ENCODE measurements around the gene CHCHD1.

Gene CHCHD1

GRCh38 chr10:73796766-73797165, 14.9 kb downstream of the CHCHD1 start:
- TF ChIP-seq CTCF (IDR thresholded peaks at IDR 0.05): no peak
- no peak for TF ChIP-seq ZFX (IDR thresholded peaks at IDR 0.05; ENCODE audit: borderline replicate concordance)

GRCh38 chr10:73797324-73798025, 15.6 kb downstream of the CHCHD1 start:
- no peak for TF ChIP-seq ZFX (IDR thresholded peaks at IDR 0.05; ENCODE audit: borderline replicate concordance)
- H3K27ac ChIP-seq: no peak overlapping the region

More at GRCh38 chr10:73796766-73797165, 14.9 kb downstream of the CHCHD1 start:
- H3K27ac ChIP-seq: no peak overlapping the region

- no peak overlapping the region for H3K27ac ChIP-seq
- no peak for TF ChIP-seq CTCF (IDR thresholded peaks at IDR 0.05)
- TF ChIP-seq ZFX (IDR thresholded peaks at IDR 0.05; ENCODE audit: borderline replicate concordance): no peak
Measured at GRCh38 chr10:73798087-73798486, 16.2 kb downstream of the CHCHD1 start.

GRCh38 chr10:73798927-73799560, 17.2 kb downstream of the CHCHD1 start:
- TF ChIP-seq CTCF (IDR thresholded peaks at IDR 0.05): no peak
- no peak for TF ChIP-seq ZFX (IDR thresholded peaks at IDR 0.05; ENCODE audit: borderline replicate concordance)
- H3K27ac ChIP-seq: 0 out of 2 replicates have a peak overlapping the region, but pooled peaks have one; percentile 19

- 0 out of 2 replicates have a peak overlapping the region, but pooled peaks have one; percentile 5 for H3K27ac ChIP-seq
- no peak for TF ChIP-seq CTCF (IDR thresholded peaks at IDR 0.05)
- no peak for TF ChIP-seq ZFX (IDR thresholded peaks at IDR 0.05; ENCODE audit: borderline replicate concordance)
Measured at GRCh38 chr10:73799899-73800559, 18.2 kb downstream of the CHCHD1 start.

GRCh38 chr10:73800560-73801252, 18.9 kb downstream of the CHCHD1 start:
- no peak for TF ChIP-seq CTCF (IDR thresholded peaks at IDR 0.05)
- no peak for TF ChIP-seq ZFX (IDR thresholded peaks at IDR 0.05; ENCODE audit: borderline replicate concordance)
- peak overlapping the region; percentile 31; the same call in 1 of the 2 replicates for H3K27ac ChIP-seq

GRCh38 chr10:73801253-73801590, 19.4 kb downstream of the CHCHD1 start:
- no peak for TF ChIP-seq ZFX (IDR thresholded peaks at IDR 0.05; ENCODE audit: borderline replicate concordance)
- no peak for TF ChIP-seq CTCF (IDR thresholded peaks at IDR 0.05)
- H3K27ac ChIP-seq: peak overlapping the region; percentile 31; the same call in 1 of the 2 replicates
